ENCODE measurements around the gene RAB11B. TPM values are rescaled to one million over a fixed set of nuclear protein-coding genes. Genes with fewer than 3 reads are reported as not detected.

The RAB11B gene
- total and polyA plus RNA-seq, 4 donors: 27.3 to 91.2 (median 45.0) TPM

DNA sequence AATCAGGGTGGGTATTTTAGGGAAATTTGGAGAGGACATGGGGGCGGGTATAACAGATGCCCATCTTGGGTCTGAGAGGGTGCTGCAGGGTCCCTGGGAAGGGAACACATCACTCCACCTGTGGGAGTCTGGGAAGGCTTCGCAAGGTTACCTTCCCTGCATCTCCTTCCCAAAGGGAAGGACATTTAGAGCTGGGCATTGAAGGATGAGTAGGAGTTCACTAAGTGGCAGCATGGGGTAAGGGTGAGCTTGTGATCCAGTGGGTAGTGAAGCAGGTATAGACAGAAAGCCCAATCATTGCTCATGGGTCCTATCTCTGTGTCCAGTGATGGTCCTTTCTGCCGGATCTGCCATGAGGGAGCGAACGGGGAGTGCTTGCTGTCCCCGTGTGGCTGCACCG lies 36.1 kb downstream of the RAB11B start:
- no peak for DNase-seq (ENCODE audit: low spot score)
- no peaks in the 10 kb centered on the region for H3K27me3 ChIP-seq (ENCODE audit: control insufficient read depth in 4 of 4, insufficient read depth in 4 of 4, low read length in 3 of 4)
- over 99% methylated on average over 7 of the region's 7 CpGs for WGBS

GRCh38 chr19:8429044-8429443 lies 38.9 kb downstream of the RAB11B start:
- Histone ChIP-seq H3K27me3 (ENCODE audit: control insufficient read depth in 4 of 4, insufficient read depth in 4 of 4, low read length in 3 of 4) (no peaks in the 10 kb centered on the region), H3K4me3 (ENCODE audit: low read depth in 1 of 3, low read length in 3 of 3) (no peak overlapping the region), H3K9ac (ENCODE audit: low read depth in 1 of 2, low read length in 2 of 2) (no peak overlapping the region), H3K4me1 (ENCODE audit: control insufficient read depth in 4 of 4, insufficient read depth in 4 of 4, low read length in 3 of 4) (peaks cover under 1 to 6% (median 4%) of the 10 kb centered on the region in 4 donors), H3K27ac (ENCODE audit: low read depth in 1 of 2, low read length in 2 of 2) (no peak overlapping the region), H3K36me3 (ENCODE audit: control insufficient read depth in 4 of 4, insufficient read depth in 3 of 4, low read depth in 1 of 4, low read length in 3 of 4) (peaks cover 3 to 7% (median 5%) of the 10 kb centered on the region in 4 donors), H3K9me3 (ENCODE audit: control insufficient read depth in 4 of 4, low read length in 3 of 4) (no peaks in the 10 kb centered on the region)
- TF ChIP-seq GABPA (IDR thresholded peaks at IDR 0.05 in 1 of 2, conservative IDR thresholded peaks at IDR 0.05 in 1 of 2) (no peak), FOXA2 (IDR thresholded peaks at IDR 0.05) (no peak), NR2F2 (IDR thresholded peaks at IDR 0.05) (no peak), FOXA1 (IDR thresholded peaks at IDR 0.05) (no peak), JUND (IDR thresholded peaks at IDR 0.05) (no peak), ATF3 (IDR thresholded peaks at IDR 0.05) (no peak), REST (IDR thresholded peaks at IDR 0.05) (no peak), SP1 (IDR thresholded peaks at IDR 0.05) (no peak)
- DNase-seq (ENCODE audit: low spot score): no peak
- WGBS: 96% methylated on average over 6 of the region's 6 CpGs

More for the DNA sequence above, 36.1 kb downstream of the RAB11B start:
- peaks cover 3 to 7% (median 4%) of the 10 kb centered on the region in 4 donors for H3K36me3 ChIP-seq (ENCODE audit: control insufficient read depth in 4 of 4, insufficient read depth in 3 of 4, low read depth in 1 of 4, low read length in 3 of 4)
- TF ChIP-seq CTCF (IDR thresholded peaks at IDR 0.05; ENCODE audit: low read depth, low read length, missing input control): no peak
- no peak for TF ChIP-seq RAD21 (IDR thresholded peaks at IDR 0.05)
- TF ChIP-seq GABPA (IDR thresholded peaks at IDR 0.05 in 1 of 2, conservative IDR thresholded peaks at IDR 0.05 in 1 of 2): no peak
- no peak for TF ChIP-seq FOXA2 (IDR thresholded peaks at IDR 0.05)
- TF ChIP-seq SP1 (IDR thresholded peaks at IDR 0.05): no peak
- TF ChIP-seq EGR1 (IDR thresholded peaks at IDR 0.05; ENCODE audit: low read depth in 2 of 2): no peak
- TF ChIP-seq ATF3 (IDR thresholded peaks at IDR 0.05): no peak
- TF ChIP-seq HNF4G (IDR thresholded peaks at IDR 0.05): no peak
- TF ChIP-seq FOXA1 (IDR thresholded peaks at IDR 0.05): no peak
- TF ChIP-seq, protein P1, sequence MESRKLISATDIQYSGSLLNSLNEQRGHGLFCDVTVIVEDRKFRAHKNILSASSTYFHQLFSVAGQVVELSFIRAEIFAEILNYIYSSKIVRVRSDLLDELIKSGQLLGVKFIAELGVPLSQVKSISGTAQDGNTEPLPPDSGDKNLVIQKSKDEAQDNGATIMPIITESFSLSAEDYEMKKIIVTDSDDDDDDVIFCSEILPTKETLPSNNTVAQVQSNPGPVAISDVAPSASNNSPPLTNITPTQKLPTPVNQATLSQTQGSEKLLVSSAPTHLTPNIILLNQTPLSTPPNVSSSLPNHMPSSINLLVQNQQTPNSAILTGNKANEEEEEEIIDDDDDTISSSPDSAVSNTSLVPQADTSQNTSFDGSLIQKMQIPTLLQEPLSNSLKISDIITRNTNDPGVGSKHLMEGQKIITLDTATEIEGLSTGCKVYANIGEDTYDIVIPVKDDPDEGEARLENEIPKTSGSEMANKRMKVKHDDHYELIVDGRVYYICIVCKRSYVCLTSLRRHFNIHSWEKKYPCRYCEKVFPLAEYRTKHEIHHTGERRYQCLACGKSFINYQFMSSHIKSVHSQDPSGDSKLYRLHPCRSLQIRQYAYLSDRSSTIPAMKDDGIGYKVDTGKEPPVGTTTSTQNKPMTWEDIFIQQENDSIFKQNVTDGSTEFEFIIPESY (IDR thresholded peaks at IDR 0.05): no peak
- TF ChIP-seq TAF1 (conservative IDR thresholded peaks at IDR 0.05): no peak
- no peak for TF ChIP-seq MAX (IDR thresholded peaks at IDR 0.05)
- no peak for TF ChIP-seq JUND (IDR thresholded peaks at IDR 0.05)
- no peak for TF ChIP-seq RXRA (IDR thresholded peaks at IDR 0.05)
- peaks cover 4 to 22% (median 12%) of the 10 kb centered on the region in 4 donors for H3K4me1 ChIP-seq (ENCODE audit: control insufficient read depth in 4 of 4, insufficient read depth in 4 of 4, low read length in 3 of 4)
- no peaks in the 10 kb centered on the region for H3K9me3 ChIP-seq (ENCODE audit: control insufficient read depth in 4 of 4, low read length in 3 of 4)
- no peak overlapping the region for H3K9ac ChIP-seq (ENCODE audit: low read depth in 1 of 2, low read length in 2 of 2)
- no peak overlapping the region for H3K27ac ChIP-seq (ENCODE audit: low read depth in 1 of 2, low read length in 2 of 2)
- no peak overlapping the region for H3K4me3 ChIP-seq (ENCODE audit: low read depth in 1 of 3, low read length in 3 of 3)
